ENCODE measurements around the gene XIAP.

Gene XIAP

GRCh38 chrX:123962006-123962467 is 102.2 kb downstream of the XIAP start:
- H3K9ac ChIP-seq (ENCODE audit: low read depth, low read length) = peak overlapping the region; percentile 99
- H3K27me3 ChIP-seq (ENCODE audit: control insufficient read depth, insufficient read depth, low read length) = no peaks in the 10 kb centered on the region
- H3K9me3 ChIP-seq (ENCODE audit: control insufficient read depth, insufficient read depth, low read length) = no peaks in the 10 kb centered on the region
- H3K4me1 ChIP-seq (ENCODE audit: control insufficient read depth, insufficient read depth, low read length) = peaks cover 15% of the 10 kb centered on the region
- H3K36me3 ChIP-seq (ENCODE audit: control insufficient read depth, insufficient read depth, low read length) = no peaks in the 10 kb centered on the region
- peak overlapping the region; percentile 96 for H3K4me3 ChIP-seq (ENCODE audit: low read depth, low read length)

- Histone ChIP-seq H3K4me3 (ENCODE audit: low read depth, low read length) (peak overlapping the region; percentile 96), H3K4me1 (ENCODE audit: control insufficient read depth, insufficient read depth, low read length) (peaks cover 15% of the 10 kb centered on the region), H3K9ac (ENCODE audit: low read depth, low read length) (peak overlapping the region; percentile 99), H3K36me3 (ENCODE audit: control insufficient read depth, insufficient read depth, low read length) (no peaks in the 10 kb centered on the region), H3K27me3 (ENCODE audit: control insufficient read depth, insufficient read depth, low read length) (no peaks in the 10 kb centered on the region), H3K9me3 (ENCODE audit: control insufficient read depth, insufficient read depth, low read length) (no peaks in the 10 kb centered on the region)
Observed at GRCh38 chrX:123962794-123963373, 103.0 kb downstream of the XIAP start.

Measured in iPS-15b (cell line).